Measurements from ENCODE around the gene GDE1. TPM values are rescaled to one million over a fixed set of nuclear protein-coding genes. Genes with fewer than 3 reads are reported as not detected.

Gene GDE1
- total RNA-seq, 4 donors from 2014 or later = 36.3 to 66.4 (median 41.2) TPM

DNA sequence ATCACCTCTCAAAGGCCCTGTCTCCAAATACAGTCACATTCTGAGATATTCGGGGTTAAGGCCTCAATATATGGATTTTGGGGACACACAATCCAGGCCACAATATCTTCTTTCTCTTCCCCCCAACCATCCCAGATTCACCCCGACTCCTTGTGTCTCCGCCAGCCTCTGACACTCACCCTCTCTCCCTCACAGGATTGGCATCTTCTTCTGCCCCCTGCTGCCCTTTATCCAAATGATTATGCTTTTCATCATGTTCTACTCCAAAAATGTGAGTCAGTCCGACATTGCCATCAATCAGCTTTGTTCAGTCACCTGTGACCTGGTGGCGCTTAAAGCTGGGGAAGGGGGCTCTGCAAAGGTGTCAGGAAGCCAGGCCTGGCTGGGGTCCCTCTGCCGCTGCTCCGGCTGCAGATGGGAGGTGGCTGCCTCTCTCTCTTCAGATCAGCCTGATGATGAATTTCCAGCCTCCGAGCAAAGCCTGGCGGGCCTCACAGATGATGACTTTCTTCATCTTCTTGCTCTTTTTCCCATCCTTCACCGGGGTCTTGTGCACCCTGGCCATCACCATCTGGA lies 35.1 kb downstream of the GDE1 start:
- no peaks in the 10 kb centered on the region for H3K27me3 ChIP-seq
- no peak overlapping the region for H3K27ac ChIP-seq
- intact Hi-C loops (cut with DNase I) = no loop called here
- no peaks in the 10 kb centered on the region for H3K36me3 ChIP-seq
- no peak for DNase-seq
- 76 to 83% methylated on average over 8 to 10 of the region's 10 CpGs for WGBS, 2 donors
- TF ChIP-seq, protein P1, sequence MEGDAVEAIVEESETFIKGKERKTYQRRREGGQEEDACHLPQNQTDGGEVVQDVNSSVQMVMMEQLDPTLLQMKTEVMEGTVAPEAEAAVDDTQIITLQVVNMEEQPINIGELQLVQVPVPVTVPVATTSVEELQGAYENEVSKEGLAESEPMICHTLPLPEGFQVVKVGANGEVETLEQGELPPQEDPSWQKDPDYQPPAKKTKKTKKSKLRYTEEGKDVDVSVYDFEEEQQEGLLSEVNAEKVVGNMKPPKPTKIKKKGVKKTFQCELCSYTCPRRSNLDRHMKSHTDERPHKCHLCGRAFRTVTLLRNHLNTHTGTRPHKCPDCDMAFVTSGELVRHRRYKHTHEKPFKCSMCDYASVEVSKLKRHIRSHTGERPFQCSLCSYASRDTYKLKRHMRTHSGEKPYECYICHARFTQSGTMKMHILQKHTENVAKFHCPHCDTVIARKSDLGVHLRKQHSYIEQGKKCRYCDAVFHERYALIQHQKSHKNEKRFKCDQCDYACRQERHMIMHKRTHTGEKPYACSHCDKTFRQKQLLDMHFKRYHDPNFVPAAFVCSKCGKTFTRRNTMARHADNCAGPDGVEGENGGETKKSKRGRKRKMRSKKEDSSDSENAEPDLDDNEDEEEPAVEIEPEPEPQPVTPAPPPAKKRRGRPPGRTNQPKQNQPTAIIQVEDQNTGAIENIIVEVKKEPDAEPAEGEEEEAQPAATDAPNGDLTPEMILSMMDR (IDR thresholded peaks at IDR 0.05) = no peak
- TF ChIP-seq POLR2A (IDR thresholded peaks at IDR 0.05) = no peak
- H3K4me1 ChIP-seq = peaks cover 4 to 35% (median 6%) of the 10 kb centered on the region in 3 donors
- no peak overlapping the region for H3K4me3 ChIP-seq
- no peaks in the 10 kb centered on the region for H3K9me3 ChIP-seq

DNA sequence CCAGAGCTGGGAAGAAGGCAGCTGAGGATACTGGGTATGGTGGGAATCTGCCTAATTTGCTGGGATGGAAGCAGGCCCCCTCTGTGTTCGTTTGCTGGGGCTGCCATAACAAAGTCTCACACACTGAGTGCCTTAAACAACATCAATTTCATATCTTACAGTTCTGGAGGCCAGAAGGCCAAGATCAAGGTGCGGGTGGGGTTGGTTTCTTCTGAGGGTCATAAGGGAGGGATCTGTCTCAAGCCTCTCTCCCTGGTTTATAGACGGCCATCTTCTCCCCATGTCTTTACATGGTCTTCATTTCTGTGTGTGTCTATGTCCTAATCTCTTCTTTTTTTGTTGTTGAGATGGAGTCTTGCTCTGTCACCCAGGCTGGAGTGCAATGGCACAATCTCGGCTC lies 35.8 kb downstream of the GDE1 start:
- Histone ChIP-seq H3K4me3 (no peak overlapping the region), H3K36me3 (no peaks in the 10 kb centered on the region), H3K4me1 (peaks cover 4 to 35% (median 6%) of the 10 kb centered on the region in 3 donors), H3K27me3 (no peaks in the 10 kb centered on the region), H3K27ac (no peak overlapping the region), H3K9me3 (no peaks in the 10 kb centered on the region)
- TF ChIP-seq, protein P1 (IDR thresholded peaks at IDR 0.05) = no peak
- TF ChIP-seq POLR2A (IDR thresholded peaks at IDR 0.05) = no peak
- intact Hi-C loops (cut with DNase I) = no loop called here
- WGBS, 2 donors = 75 to 87% methylated on average over 4 of the region's 4 CpGs
- no peak for DNase-seq

DNA sequence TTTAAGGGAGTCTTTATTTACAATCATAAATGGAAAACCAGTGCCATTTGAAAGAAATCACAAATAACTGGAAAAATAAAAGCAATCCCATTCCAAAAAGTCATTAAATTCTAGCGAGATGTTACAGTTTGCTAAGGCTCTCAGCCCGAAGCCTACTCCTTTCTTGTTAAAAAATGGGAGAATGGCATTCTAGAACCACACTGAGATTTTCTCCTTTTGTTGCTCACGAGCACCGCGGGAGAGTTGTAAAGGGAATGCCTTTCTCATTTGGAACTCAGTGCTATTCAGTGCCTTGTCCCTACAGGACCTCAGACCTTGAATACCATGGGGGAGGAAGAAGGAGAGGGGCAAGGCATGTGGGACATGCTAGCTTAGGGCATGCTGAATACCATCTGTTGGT lies 36.3 kb downstream of the GDE1 start:
- Histone ChIP-seq H3K27ac (no peak overlapping the region), H3K9me3 (no peaks in the 10 kb centered on the region), H3K27me3 (no peaks in the 10 kb centered on the region), H3K36me3 (no peaks in the 10 kb centered on the region), H3K4me3 (no peak overlapping the region), H3K4me1 (peaks cover 4 to 35% (median 6%) of the 10 kb centered on the region in 3 donors)
- DNase-seq = no peak
- WGBS, 2 donors = 88 to 89% methylated on average over 5 of the region's 5 CpGs
- TF ChIP-seq POLR2A (IDR thresholded peaks at IDR 0.05) = no peak
- TF ChIP-seq, protein P1 (IDR thresholded peaks at IDR 0.05) = no peak
- intact Hi-C loops (cut with DNase I) = no loop called here

DNA sequence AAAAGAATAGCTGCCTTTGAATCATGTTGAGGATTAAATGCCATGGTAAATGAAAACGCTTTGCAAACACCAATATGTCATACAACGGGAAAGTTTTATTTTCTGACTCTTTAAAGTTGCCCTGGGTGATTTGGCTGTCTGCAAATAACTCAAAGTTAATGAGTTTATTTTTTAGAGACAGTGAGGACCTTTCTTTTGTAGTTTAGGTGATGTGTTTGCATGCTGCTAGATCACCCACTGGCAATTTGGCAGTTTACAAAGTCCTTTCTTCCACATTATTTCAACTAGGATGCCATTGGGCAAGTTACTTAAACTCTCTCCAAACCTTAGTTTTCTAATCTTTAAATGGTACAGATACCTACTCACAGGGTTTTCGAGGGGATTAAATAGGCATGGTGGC lies 37.8 kb downstream of the GDE1 start:
- Histone ChIP-seq H3K27me3 (no peaks in the 10 kb centered on the region), H3K4me1 (peaks cover 4 to 35% (median 6%) of the 10 kb centered on the region in 3 donors), H3K36me3 (no peaks in the 10 kb centered on the region), H3K27ac (no peak overlapping the region), H3K9me3 (no peaks in the 10 kb centered on the region), H3K4me3 (no peak overlapping the region)
- DNase-seq = no peak
- WGBS, 2 donors = 28 to 42% methylated on average over 2 to 3 of the region's 3 CpGs
- no peak for TF ChIP-seq POLR2A (IDR thresholded peaks at IDR 0.05)
- TF ChIP-seq, protein P1 (IDR thresholded peaks at IDR 0.05) = no peak
- intact Hi-C loops (cut with DNase I) = no loop called here

DNA sequence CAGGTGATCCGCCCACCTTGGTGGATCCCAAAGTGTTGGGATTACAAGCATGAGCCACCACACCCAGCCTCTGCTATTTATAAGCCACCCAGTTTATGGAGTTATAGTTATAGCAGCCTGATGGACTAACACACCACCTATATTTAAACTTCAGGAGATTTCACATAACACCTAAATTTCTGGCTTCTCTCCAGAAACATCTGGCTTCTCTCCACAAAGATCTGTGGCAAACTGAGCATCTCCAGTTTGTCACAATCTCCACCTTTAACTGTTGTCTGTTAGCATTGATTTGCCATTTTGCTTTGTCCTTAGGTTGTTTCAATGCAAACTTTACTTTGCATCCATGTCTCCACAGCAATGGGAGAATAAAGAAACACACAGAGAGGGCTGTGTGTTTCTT lies 39.6 kb downstream of the GDE1 start:
- no peak for DNase-seq
- intact Hi-C loops (cut with DNase I) = no loop called here
- H3K4me3 ChIP-seq = no peak overlapping the region
- no peaks in the 10 kb centered on the region for H3K9me3 ChIP-seq
- no peaks in the 10 kb centered on the region for H3K27me3 ChIP-seq
- H3K27ac ChIP-seq = no peak overlapping the region
- TF ChIP-seq, protein P1 (IDR thresholded peaks at IDR 0.05) = no peak
- 100% methylated on average over 1 of the region's 1 CpG for WGBS, 2 donors
- no peaks in the 10 kb centered on the region for H3K36me3 ChIP-seq
- peaks cover 0 to 22% (median 0%) of the 10 kb centered on the region in 3 donors for H3K4me1 ChIP-seq

Measured in esophagus squamous epithelium (tissue), 5 donors.